HepG2 (cell line): Measurements from ENCODE around the gene ELP2. TPM values are rescaled to one million over a fixed set of nuclear protein-coding genes. Genes with fewer than 3 reads are reported as not detected.

Experiments
- ARID2 ChIP-seq: sonication (generic); formaldehyde crosslinking; IDR thresholded peaks from 2 replicates; pipeline ENCODE4 v1.8.1; 2022; ENCODE audit warnings: mild to moderate bottlenecking, missing genetic modification reagents, borderline replicate concordance
- ARID4A ChIP-seq: sonication (generic); formaldehyde crosslinking; IDR thresholded peaks from 2 replicates; pipeline ENCODE4 v1.5.0; 2020; ENCODE audit warnings: mild to moderate bottlenecking, missing genetic modification reagents, borderline replicate concordance
- FOXJ3 ChIP-seq: sonication (generic); formaldehyde crosslinking; IDR thresholded peaks from 2 replicates; pipeline ENCODE4 v1.4.0; 2020; ENCODE audit warnings: missing genetic modification reagents, mild to moderate bottlenecking, borderline replicate concordance
- GPBP1L1 ChIP-seq: sonication (generic); formaldehyde crosslinking; IDR thresholded peaks from 2 replicates; pipeline ENCODE4 v1.5.0; 2020; ENCODE audit warnings: mild to moderate bottlenecking, missing genetic modification reagents
- HOXA7 ChIP-seq: sonication (generic); formaldehyde crosslinking; IDR thresholded peaks from 2 replicates; pipeline ENCODE4 v1.8.1; 2022; ENCODE audit warnings: mild to moderate bottlenecking, missing genetic modification reagents, moderate library complexity
- KAT7 ChIP-seq: IDR thresholded peaks from 2 replicates; pipeline ENCODE4 v1.6.1; 2018; ENCODE audit warnings: borderline replicate concordance, missing compliant biosample characterization
- MAX ChIP-seq: IDR thresholded peaks from 2 replicates; pipeline ENCODE4 v1.6.1; 2012; ENCODE audit warnings: inconsistent platforms
- MTF1 ChIP-seq: sonication (generic); formaldehyde crosslinking; IDR thresholded peaks from 2 replicates; pipeline ENCODE4 v1.5.0; 2020; ENCODE audit warnings: missing genetic modification reagents
- PCBP1 ChIP-seq: fragments of 200-400 bp; formaldehyde crosslinking; IDR thresholded peaks from 2 replicates; pipeline ENCODE4 v1.6.1; 2017; ENCODE audit warnings: mild to moderate bottlenecking, low read depth, low read length, borderline replicate concordance
- RXRB ChIP-seq: IDR thresholded peaks from 2 replicates; pipeline ENCODE4 v1.6.1; 2016; ENCODE audit warnings: borderline replicate concordance, missing genetic modification reagents, missing compliant biosample characterization
- SMAD1 ChIP-seq: sonication (generic); formaldehyde crosslinking; IDR thresholded peaks from 2 replicates; pipeline ENCODE4 v1.4.0; 2020; ENCODE audit warnings: missing genetic modification reagents, low read depth, mild to moderate bottlenecking, borderline replicate concordance
- TBP ChIP-seq: sonication (generic); formaldehyde crosslinking; IDR thresholded peaks from 2 replicates; pipeline ENCODE4 v1.5.0; 2020; ENCODE audit warnings: missing genetic modification reagents
- UBTF ChIP-seq: sonication (generic); formaldehyde crosslinking; IDR thresholded peaks from 2 replicates; pipeline ENCODE4 v1.4.0; 2020; ENCODE audit warnings: mild to moderate bottlenecking, missing genetic modification reagents
- ZBTB8A ChIP-seq: sonication (generic); formaldehyde crosslinking; IDR thresholded peaks from 2 replicates; pipeline ENCODE4 v1.4.0; 2020; ENCODE audit warnings: mild to moderate bottlenecking, low read depth, missing genetic modification reagents, borderline replicate concordance
- ZFYVE20 ChIP-seq: sonication (generic); formaldehyde crosslinking; IDR thresholded peaks from 2 replicates; pipeline ENCODE4 v1.8.0; 2023; ENCODE audit warnings: low read depth, mild to moderate bottlenecking, moderate library complexity, missing genetic modification reagents, borderline replicate concordance
- ZNF33A ChIP-seq: sonication (generic); formaldehyde crosslinking; IDR thresholded peaks from 2 replicates; pipeline ENCODE4 v1.5.1; 2020; ENCODE audit warnings: missing genetic modification reagents, mild to moderate bottlenecking, moderate library complexity, borderline replicate concordance
- ZNF460 ChIP-seq: sonication (generic); formaldehyde crosslinking; IDR thresholded peaks from 2 replicates; pipeline ENCODE4 v1.5.1; 2020; ENCODE audit warnings: missing genetic modification reagents, mild to moderate bottlenecking, borderline replicate concordance
- ZNF569 ChIP-seq: sonication (generic); formaldehyde crosslinking; IDR thresholded peaks from 2 replicates; pipeline ENCODE4 v1.5.0; 2020; ENCODE audit warnings: mild to moderate bottlenecking, missing genetic modification reagents, moderate library complexity, borderline replicate concordance
- ZNF660 ChIP-seq: sonication (generic); formaldehyde crosslinking; IDR thresholded peaks from 2 replicates; pipeline ENCODE4 v1.5.1; 2020; ENCODE audit warnings: mild to moderate bottlenecking, low read depth, missing genetic modification reagents, borderline replicate concordance
- ZNF790 ChIP-seq: sonication (generic); formaldehyde crosslinking; IDR thresholded peaks from 2 replicates; pipeline ENCODE4 v1.8.0; 2022; ENCODE audit warnings: missing genetic modification reagents, mild to moderate bottlenecking, borderline replicate concordance
- ZNF83 ChIP-seq: sonication (generic); formaldehyde crosslinking; IDR thresholded peaks from 2 replicates; pipeline ENCODE4 v1.4.0; 2020; ENCODE audit warnings: missing genetic modification reagents, mild to moderate bottlenecking, borderline replicate concordance
- polyA plus RNA-seq, 8 experiments: library from polyadenylated mRNA; depleted of rRNA in 3 of 8; stranded (reverse) in 7 of 8; unstranded in 1 of 8; fragments of >200 nt; fragmentation: Illumina TruSeq in 4 of 8; extraction: Trizol in 4 of 8; gene quantifications; 2 replicates each; pipeline versions ENCODE4 v1.2.1 to v1.2.3, GENCODE V29; 2011 to 2016; ENCODE audit warnings: low read depth in 4 of 8, missing spikeins in 1 of 8, mixed read lengths in 1 of 8; ENCODE audit not compliant: insufficient read depth in 1 of 8
- total RNA-seq, 5 experiments: library from RNA; depleted of rRNA; stranded (reverse); fragments of >200 nt; fragmentation: Illumina TruSeq; extraction: Trizol; gene quantifications; 2 replicates each; pipeline ENCODE4 v1.2.3, GENCODE V29; 2016; ENCODE audit warnings: low read depth in 1 of 5

The ELP2 gene
- total and polyA plus RNA-seq, 2 of the 13 experiments (the other 11 are each of a cell fraction or from before 2014, with no cell fraction given): 98.7 to 100 TPM

- TF ChIP-seq UBTF (peak; percentile 88), ZNF460 (CRISPR knock-in tag) (no peak), FOXJ3 (no peak), ZNF83 (CRISPR knock-in tag) (0 out of 2 replicates have a peak, but pooled peaks have one; percentile 47), HOXA7 (no peak), RXRB (CRISPR knock-in tag) (peak; percentile 47; the same call in 1 of the 2 replicates), ZNF790 (CRISPR knock-in tag) (no peak), ARID4A (CRISPR knock-in tag) (peak; percentile 90), TBP (CRISPR knock-in tag) (no peak), ZNF660 (CRISPR knock-in tag) (no peak), MTF1 (CRISPR knock-in tag) (no peak), ZFYVE20 (no peak), PCBP1 (no peak), SMAD1 (CRISPR knock-in tag) (no peak), ZNF33A (CRISPR knock-in tag) (no peak), ZBTB8A (CRISPR knock-in tag) (no peak), KAT7 (CRISPR knock-in tag) (no peak), MAX (peak; percentile 77; the same call in 1 of the 2 replicates), ZNF569 (no peak), ARID2 (CRISPR knock-in tag) (no peak), GPBP1L1 (CRISPR knock-in tag) (no peak)
Measured at GRCh38 chr18:36187193-36187825, 57.6 kb downstream of the ELP2 start, which contains the start of gene MOCOS (continued).
